ENCODE measurements around the gene FAM3A. TPM values are rescaled to one million over a fixed set of nuclear protein-coding genes. Genes with fewer than 3 reads are reported as not detected.

FAM3A gene
- total RNA-seq, 1 experiment from 2014 or later: 88.8 TPM

- Histone ChIP-seq H3K27me3 (ENCODE audit: control insufficient read depth, insufficient read depth, low read length) (no peaks in the 10 kb centered on the region), H3K9me3 (ENCODE audit: control insufficient read depth, insufficient read depth, low read depth, low read length) (no peaks in the 10 kb centered on the region), H3K4me3 (ENCODE audit: low read depth in 2 of 2, low read length in 2 of 2) (no peak overlapping the region), H3K36me3 (ENCODE audit: control insufficient read depth, insufficient read depth, low read length) (no peaks in the 10 kb centered on the region), H3K4me1 (ENCODE audit: control insufficient read depth, insufficient read depth, low read length) (peaks cover 31% of the 10 kb centered on the region), H3K27ac (ENCODE audit: low read length) (no peak overlapping the region)
- no peak for DNase-seq (ENCODE audit: low read depth, low spot score)
- ATAC-seq: no peak
- in situ Hi-C loops (cut with HindIII; ENCODE audit: low pct_unique_long_range_greater_than_20kb, low sequenced_read_pairs): no loop called here
- no TSS peak for BruUV-seq (replicated peaks)
- intact Hi-C loops (cut with micrococcal nuclease; ENCODE audit: unreplicated experiment): no loop called here
- TF ChIP-seq TCF7L2 (IDR thresholded peaks at IDR 0.05; ENCODE audit: low read depth, low read length) (no peak), REST (IDR thresholded peaks at IDR 0.05; ENCODE audit: insufficient read depth in 1 of 2, low read depth in 2 of 2, low read length in 1 of 2) (no peak), SIN3A (IDR thresholded peaks at IDR 0.05; ENCODE audit: borderline replicate concordance, insufficient read depth, low read depth, low read length) (no peak), POLR2AphosphoS5 (IDR thresholded peaks at IDR 0.05; ENCODE audit: low read depth, low read length) (no peak), CTCF (IDR thresholded peaks at IDR 0.05) (no peak)
- POLR2A ChIA-PET: interaction anchor here (0.7 kb wide), 1 partner anchor 8 kb away, joined by 5 read pairs; no protein-coding TSS in a partner anchor
- CTCF ChIA-PET: interaction anchor here (1.3 kb wide), 1 partner anchor 108 kb away, joined by 12 read pairs; no protein-coding TSS in a partner anchor
Measured at GRCh38 chrX:154481195-154481594, 34.8 kb downstream of the FAM3A start.

- in situ Hi-C loops (cut with HindIII; ENCODE audit: low pct_unique_long_range_greater_than_20kb, low sequenced_read_pairs) (no loop called here), intact Hi-C loops (cut with micrococcal nuclease; ENCODE audit: unreplicated experiment) (no loop called here)
- TF ChIP-seq SIN3A (IDR thresholded peaks at IDR 0.05; ENCODE audit: borderline replicate concordance, insufficient read depth, low read depth, low read length): no peak; the same call in 1 of the 2 replicates
- 0 out of 4 replicates have a peak, but pooled peaks of 1 of the 2 experiments have one; percentile 22 for TF ChIP-seq REST (IDR thresholded peaks at IDR 0.05; ENCODE audit: insufficient read depth in 1 of 2, low read depth in 2 of 2, low read length in 1 of 2)
- no peak for TF ChIP-seq CTCF (IDR thresholded peaks at IDR 0.05)
- peak; percentile 93 for TF ChIP-seq TCF7L2 (IDR thresholded peaks at IDR 0.05; ENCODE audit: low read depth, low read length)
- peak; percentile 84 for TF ChIP-seq POLR2AphosphoS5 (IDR thresholded peaks at IDR 0.05; ENCODE audit: low read depth, low read length)
- ChIA-PET POLR2A (no interaction called here), CTCF (interaction anchor here (0.6 to 1.1 kb wide), 2 partner anchors 106 to 538 kb away, joined by 3 to 6 read pairs; no protein-coding TSS in a partner anchor)
- peak; percentile 93 for ATAC-seq
- Histone ChIP-seq H3K4me1 (ENCODE audit: control insufficient read depth, insufficient read depth, low read length) (peaks cover 20% of the 10 kb centered on the region), H3K9me3 (ENCODE audit: control insufficient read depth, insufficient read depth, low read depth, low read length) (no peaks in the 10 kb centered on the region), H3K36me3 (ENCODE audit: control insufficient read depth, insufficient read depth, low read length) (no peaks in the 10 kb centered on the region), H3K27ac (ENCODE audit: low read length) (peak within 1 kb of the TSS; percentile 86), H3K27me3 (ENCODE audit: control insufficient read depth, insufficient read depth, low read length) (no peaks in the 10 kb centered on the region), H3K4me3 (ENCODE audit: low read depth in 2 of 2, low read length in 2 of 2) (peak within 1 kb of the TSS; percentile 65 to 70)
- no TSS peak for BruUV-seq (replicated peaks)
- DNase-seq (ENCODE audit: low read depth, low spot score): peak; percentile 61
Measured at GRCh38 chrX:154478728-154479622, 37.1 kb downstream of the FAM3A start, which contains the start of gene LAGE3. Gene LAGE3 (minus strand): TSS chrX:154479281. CDS start chrX:154478915, 366 bp downstream.
